CD1c-positive myeloid dendritic cell (primary cell): ENCODE measurements around the gene MUC5AC.
A peak's percentile ranks its signal among the peaks of the same experiment; 100 is the strongest.

Experiments
- DNase-seq: peaks from one replicate; pipeline ENCODE4 v3.0.0-alpha.2; 2016; ENCODE audit errors: extremely low spot score

MUC5AC gene

DNA sequence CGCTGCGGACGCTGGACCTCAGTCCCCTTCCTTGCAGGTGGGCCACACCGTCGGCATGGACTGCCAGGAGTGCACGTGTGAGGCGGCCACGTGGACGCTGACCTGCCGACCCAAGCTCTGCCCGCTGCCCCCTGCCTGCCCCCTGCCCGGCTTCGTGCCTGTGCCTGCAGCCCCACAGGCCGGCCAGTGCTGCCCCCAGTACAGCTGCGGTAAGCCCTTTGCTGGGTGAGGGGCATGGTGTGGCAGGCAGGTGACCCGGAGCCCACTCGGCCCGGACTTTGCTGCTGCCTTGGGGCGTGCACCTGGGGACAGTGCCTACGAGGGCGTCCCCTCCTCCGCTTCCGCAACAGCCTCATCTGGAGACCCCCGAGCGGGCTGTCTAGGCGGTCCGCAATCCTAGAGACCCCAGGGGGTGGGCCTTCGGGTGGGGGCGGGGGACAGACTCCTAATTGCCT is 39.7 kb downstream of the MUC5AC start:
- DNase-seq: no peak

GRCh38 chr11:1197886-1198560 is 40.3 kb downstream of the MUC5AC start:
- no peak for DNase-seq

- DNase-seq: no peak
Observed at GRCh38 chr11:1198561-1199240, 40.9 kb downstream of the MUC5AC start.

DNA sequence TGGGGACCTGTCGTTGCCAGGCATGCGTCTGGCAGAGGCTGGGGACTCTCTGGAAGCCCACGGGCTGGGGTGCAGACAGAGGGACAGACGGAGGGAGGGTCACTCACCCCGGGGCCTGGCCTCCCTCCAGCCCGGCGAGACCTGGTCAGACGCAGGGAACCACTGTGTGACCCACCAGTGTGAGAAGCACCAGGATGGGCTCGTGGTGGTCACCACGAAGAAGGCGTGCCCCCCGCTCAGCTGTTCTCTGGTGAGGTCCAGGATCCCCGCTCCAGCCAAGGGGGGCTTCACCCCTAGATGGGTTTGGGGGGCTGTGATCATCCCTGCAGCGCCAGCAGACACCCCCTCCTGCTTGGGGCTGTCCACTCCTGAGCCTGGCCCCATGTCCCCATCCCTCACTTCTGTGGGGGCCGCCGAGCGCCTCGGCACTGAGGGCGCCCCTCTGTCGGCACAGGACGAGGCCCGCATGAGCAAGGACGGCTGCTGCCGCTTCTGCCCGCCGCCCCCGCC is 41.5 kb downstream of the MUC5AC start:
- DNase-seq: no peak

DNA sequence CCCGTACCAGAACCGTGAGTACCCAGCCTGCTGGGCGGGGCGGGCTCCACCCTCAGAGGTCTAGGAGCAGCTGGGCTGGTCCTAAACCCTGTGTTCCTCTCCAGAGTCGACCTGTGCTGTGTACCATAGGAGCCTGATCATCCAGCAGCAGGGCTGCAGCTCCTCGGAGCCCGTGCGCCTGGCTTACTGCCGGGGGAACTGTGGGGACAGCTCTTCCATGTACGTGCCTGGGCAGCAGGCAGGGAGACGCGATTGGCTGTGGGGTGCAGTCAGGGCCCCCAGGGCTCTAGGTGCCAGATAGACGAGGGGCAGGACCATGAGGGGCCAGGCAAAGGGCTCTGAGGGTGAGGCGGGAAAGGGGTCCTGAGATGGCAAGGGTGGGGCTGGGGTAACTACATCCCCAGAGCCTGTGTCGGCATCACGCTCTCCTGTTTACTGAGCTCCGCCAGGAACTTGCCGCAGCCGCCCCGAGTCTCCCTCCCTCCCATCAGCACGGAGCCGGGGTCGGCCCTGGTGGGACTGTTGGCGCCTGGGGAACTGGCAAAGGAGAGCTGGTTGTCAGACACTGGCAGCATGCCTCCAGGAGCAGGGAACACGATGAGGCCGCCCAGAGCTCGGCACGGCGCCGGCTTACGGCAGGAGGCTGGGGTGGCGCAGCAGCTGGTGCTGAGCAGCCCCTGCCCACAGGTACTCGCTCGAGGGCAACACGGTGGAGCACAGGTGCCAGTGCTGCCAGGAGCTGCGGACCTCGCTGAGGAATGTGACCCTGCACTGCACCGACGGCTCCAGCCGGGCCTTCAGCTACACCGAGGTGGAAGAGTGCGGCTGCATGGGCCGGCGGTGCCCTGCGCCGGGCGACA is 42.2 kb downstream of the MUC5AC start:
- DNase-seq: no peak

DNA sequence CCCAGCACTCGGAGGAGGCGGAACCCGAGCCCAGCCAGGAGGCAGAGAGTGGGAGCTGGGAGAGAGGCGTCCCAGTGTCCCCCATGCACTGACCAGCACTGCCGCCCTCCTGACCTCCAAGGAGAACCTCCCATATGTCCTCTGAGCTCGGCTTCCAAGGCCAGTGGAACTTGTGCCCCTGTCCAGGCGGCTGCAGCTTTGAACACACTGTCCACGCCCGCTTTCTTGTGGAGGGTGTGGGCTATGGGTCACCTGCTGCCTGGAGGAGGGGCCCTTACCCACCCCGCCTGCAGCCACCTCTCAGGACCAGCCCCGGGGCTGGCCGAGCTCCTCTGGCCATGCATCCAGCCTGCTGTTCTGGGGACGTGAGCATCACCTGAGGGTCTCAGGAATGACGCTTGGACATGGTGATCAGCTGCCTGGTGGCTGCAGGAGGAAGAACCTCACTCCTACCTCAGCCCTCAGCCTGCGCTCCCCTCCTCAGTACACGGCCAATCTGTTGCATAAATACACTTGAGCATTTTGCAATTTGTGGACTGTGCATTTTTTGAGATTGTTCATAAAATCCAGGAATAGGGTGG is 42.9 kb downstream of the MUC5AC start:
- DNase-seq: no peak

DNA sequence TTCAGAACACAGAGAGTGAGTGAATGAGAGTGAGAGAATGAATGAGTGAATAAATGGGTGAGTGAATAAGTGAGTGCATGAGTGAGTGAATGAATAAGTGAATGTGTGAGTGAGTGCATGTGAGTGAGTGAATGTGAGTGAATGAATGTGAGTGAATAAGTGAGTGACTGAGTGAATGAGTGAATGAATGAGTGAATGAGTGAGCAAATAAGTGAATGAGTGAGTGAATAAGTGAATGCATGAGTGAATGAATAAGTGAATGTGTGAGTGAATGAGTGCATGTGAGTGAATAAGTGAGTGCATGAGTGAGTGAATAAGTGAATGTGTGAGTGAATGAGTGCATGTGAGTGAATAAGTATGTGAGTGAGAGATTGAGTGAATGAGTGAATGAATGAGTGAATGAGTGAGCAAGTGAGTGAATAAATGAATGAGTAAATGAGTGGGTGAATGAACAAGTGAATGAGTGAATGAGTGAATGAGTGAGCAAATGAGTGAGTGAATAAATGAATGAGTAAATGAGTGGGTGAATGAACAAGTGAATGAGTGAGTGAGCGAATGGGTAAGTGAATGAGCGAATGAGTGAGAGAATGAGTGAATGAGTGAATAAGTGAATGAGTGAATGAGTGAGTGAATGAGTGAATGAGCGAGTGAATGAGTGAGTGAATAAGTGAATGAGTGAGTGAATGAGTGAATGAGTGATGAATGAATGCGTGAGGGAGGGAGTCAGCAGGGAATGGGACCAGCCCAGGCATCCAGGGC is 43.8 kb downstream of the MUC5AC start:
- no peak for DNase-seq

DNA sequence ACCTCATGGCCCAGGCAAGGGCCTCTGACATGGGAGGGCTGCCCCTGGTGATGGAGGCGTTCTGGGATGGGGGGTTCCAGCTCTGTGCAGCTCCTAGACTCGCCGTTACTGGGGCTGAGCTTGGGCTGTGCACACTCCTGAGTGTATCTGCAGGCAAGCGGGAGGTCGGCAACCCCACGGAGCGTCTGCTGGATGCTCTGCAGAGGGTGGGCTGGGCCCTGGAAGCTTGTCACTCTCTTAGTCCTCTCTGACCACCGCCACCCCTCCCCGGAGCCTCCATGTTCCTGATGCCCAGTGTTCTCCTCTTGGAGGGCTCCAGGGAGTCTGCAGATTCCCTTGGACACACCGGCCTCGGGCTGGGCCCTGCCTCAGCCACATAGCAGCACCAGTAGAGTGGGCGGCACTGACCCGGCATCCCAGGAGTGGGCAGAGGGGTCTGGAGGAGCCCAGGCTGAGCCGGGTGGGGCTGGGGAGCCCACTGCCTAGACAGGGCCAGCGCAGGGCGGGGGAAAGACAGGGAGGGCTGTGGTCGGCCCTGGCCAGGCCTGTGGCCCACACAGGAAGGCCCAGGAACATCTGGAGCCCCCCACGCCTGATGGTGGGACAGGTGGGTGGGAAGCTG is 44.5 kb downstream of the MUC5AC start:
- DNase-seq: no peak

- DNase-seq: peak; percentile 64
Observed at GRCh38 chr11:1202776-1203504, 45.2 kb downstream of the MUC5AC start.

DNA sequence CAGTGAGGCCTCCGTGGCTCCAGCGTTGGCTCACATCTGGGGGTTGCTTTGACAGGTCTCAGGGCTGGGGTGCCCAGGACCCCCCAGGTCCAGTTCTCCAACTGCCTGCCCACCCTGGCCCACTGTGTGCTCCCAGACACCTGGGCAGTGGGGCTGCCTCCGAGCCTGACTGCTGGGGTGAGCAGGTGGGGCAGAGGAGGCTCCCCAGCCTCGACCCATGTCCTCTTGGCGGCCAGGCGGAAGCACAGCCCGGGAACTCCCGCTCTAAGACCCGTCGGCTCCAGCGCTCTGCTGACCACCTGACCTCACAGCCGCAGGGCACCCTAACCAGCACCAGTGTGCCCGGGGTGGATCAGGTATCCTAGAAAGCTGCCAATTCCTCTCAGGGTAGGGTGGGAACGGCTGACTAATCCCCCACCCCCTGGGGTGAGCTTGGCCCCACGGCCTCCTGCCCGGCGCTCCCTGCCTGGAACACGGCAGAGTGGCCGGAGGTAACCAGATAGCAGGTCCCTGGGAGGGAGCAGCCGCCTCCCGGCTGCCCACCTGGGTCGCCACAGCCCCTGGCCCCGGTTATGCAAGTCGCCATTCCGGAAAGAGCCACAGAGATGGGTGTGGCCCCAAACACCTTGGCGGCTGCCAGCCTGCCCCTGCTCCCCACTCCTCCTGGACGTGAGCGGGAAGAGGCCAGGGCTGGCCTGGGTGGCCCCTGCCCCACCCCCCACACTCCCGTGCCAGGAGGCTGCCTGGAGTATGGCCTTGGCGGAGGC is 45.9 kb downstream of the MUC5AC start:
- no peak for DNase-seq

- DNase-seq: no peak
Observed at GRCh38 chr11:1204381-1205101, 46.8 kb downstream of the MUC5AC start.

DNA sequence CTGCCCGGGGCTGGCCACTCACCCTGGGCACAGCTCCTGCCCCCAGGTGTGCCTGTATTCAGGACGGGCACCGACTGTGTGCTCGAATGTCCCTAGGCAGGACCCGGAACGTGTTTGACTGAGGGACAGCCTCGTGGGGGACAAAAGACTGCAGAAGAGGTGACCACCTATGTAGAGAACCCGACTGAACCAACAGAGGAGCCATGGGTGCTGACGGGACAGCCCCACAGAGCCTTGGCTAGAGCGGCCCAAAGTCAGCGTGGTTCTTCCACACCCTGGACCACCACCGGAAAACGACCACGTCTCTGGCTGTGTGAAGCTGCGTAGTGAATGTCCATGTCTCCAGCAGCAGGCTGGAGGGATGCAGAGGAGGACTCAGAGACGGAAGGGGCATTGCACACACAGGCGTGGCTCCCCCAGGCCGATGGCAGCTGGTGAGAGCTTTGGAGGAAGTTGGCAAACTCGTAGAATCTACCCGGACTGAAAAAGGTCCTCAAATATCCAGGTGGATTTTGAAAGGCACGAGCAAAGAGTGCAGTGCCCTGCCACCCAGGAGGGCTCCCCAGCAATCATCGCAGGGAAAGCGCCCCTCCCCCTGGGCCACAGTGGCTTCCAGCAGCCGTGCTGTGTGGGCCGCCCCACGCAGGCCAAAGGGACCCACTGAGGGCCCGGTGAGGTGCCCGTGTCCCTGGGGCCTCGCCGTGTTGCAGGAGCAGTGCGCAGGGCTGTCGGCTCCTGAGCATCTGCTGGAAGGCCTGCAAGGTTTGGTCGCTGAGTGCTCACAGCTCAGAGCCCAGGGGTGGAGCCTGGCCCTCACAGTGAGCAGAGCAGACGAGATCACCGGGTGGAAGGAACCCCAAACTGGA is 47.6 kb downstream of the MUC5AC start:
- DNase-seq: no peak

DNA sequence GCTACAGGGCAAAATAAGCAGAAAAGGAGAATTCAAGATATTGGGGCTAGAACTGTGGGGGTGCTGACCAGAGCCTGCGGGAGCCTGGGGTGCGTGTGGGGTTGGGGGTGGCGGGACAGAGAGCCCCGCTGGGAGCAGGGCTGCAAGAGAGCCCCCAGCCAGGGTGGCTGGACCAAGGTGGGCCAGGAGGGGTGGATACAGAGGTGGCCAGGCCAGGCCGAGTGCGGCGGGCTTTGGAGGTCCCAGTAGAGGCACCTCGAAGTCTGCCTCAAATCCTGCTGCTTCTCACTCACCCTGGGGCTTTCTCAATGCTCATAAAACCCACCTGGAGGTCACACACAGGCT is 48.2 kb downstream of the MUC5AC start:
- no peak for DNase-seq

- no peak for DNase-seq
Observed at GRCh38 chr11:1206391-1207271, 48.9 kb downstream of the MUC5AC start.

- DNase-seq: no peak
Observed at GRCh38 chr11:1207401-1208143, 49.8 kb downstream of the MUC5AC start.

- DNase-seq: no peak
Observed at GRCh38 chr11:1208144-1208393, 50.3 kb downstream of the MUC5AC start.
